A549 treated with RU486 at 1 μM for 4 hours (cell line): ENCODE data around the gene NUCB2. TPM values are rescaled to one million over a fixed set of nuclear protein-coding genes. Genes with fewer than 3 reads are reported as not detected.

Experiments
- total RNA-seq: library from RNA; stranded (reverse); fragments of 200-300 nt; extraction: Qiagen RNA extraction; gene quantifications from 5 replicates; pipeline ENCODE4 v1.2.3, GENCODE V29; 2022; ENCODE audit warnings: low read depth

NUCB2 gene
- 28.7 to 33.0 TPM (median 32.8 TPM) in 5 replicates for total RNA-seq

DNA sequence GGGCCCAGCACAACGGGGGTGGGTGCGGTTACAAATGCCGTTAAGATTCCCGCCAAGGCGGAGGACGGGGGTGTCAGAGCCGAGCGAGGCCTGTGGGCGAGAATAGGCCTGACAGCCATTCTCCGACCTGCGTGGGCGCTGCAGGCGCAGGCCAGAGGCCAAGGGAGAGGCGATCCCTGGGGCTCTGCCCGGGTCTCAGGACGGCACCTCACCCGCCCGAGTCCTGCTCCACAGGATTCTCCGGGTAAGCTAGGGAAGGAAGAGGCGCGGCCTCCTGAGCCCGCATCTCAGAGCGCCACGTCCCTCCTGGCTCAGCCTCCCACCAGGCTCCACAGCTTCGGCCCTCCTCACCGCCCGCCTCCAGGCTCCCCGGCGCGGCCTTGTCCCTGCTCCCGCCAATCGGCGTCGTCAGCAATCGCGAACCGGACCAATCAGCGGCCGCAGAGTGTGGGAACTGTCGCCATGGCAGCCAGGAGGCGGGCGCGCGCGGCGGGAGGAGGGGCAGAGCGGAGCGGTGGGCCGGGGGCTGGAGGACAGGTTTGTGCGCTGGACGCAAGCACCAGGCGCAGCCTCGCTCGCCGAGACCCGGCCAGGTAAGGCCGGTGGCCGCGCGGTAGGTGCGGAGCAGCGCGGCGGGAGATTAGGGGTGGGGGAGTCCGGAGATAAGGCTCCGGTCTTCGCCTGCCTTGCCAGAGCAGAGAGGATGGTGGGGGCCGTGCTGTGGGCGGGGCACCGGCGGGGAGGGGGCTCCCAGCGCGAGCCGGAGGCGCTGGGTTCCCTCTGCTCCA lies at the start of gene NUCB2:
Gene NUCB2, plus strand, starts transcription at position 504 of the 788 bp plus-strand sequence. CDS start 18,585 bp downstream, outside the sequence.

DNA sequence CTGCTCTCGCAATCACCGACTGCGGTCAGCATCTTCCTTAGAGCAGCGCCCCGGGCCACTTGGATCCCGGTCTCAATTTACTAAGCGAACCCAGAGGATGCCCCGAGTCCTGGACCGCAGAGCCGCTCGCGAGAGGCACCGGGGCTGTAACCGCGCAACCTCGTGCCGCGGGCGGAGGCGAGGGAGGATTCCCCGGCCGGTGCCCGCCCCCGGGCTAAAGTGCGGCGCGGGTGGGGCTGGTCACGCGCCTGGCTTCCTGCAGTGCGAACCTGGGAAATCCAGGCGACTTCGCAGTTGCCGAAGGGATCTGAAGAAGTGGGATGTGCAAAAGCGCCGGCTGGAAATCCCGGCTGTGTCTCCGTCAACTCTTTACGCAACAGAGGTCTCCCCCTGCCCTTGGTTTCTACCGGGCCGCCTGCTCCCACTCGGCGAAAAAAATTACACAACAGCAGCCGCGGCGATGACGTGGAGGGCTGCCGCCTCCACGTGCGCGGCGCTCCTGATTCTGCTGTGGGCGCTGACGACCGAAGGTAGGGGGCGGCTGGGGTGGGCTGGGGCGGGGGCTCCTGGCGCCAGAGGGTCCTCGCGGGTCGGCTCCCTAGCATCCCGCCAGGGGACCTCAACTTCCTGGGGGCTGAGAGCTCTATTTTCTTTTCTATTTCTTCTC lies 75.1 kb downstream of the NUCB2 start, which contains the start of gene NCR3LG1:
Gene NCR3LG1, plus strand, starts transcription at position 291 of the 667 bp plus-strand sequence. Its CDS starts 170 bp downstream, at position 461.

Other genes with a start within 250 kb of the NUCB2 start
- gene RPS13, start 199.1 kb upstream of the NUCB2 start, total RNA-seq = 1,515 to 1,810 TPM (median 1,577 TPM) in 5 replicates
- 5.5 to 14.9 TPM (median 14.5 TPM) in 5 replicates for gene PIK3C2A, start 68.8 kb upstream of the NUCB2 start, total RNA-seq
- gene NCR3LG1, start 75.1 kb downstream of the NUCB2 start, total RNA-seq = 1.5 to 3.5 TPM (median 2.6 TPM) in 5 replicates
- gene KCNJ11, start 111.9 kb downstream of the NUCB2 start, total RNA-seq = 0.40 to 0.65 TPM (median 0.55 TPM) in 5 replicates
- gene ABCC8, start 200.1 kb downstream of the NUCB2 start, total RNA-seq = 1.1 to 4.1 TPM (median 1.8 TPM) in 5 replicates